Suppressor macrophage treated with lipopolysaccharide for 1 hour (primary cell): Measurements from ENCODE around the gene H19.

Experiments
- DNase-seq, 3 donors: peaks; one replicate each; pipeline ENCODE4 v3.0.0-alpha.2; 2020 to 2022

The H19 gene

GRCh38 chr11:1982873-1983600 lies 14.6 kb downstream of the H19 start:
- DNase-seq: no peak

- DNase-seq: no peak
Measured at GRCh38 chr11:1979607-1980006, 18.0 kb downstream of the H19 start.

GRCh38 chr11:1978720-1979473 lies 18.7 kb downstream of the H19 start:
- DNase-seq: no peak

GRCh38 chr11:1975185-1975584 lies 22.5 kb downstream of the H19 start:
- no peak for DNase-seq

- no peak for DNase-seq
Measured at GRCh38 chr11:1970956-1971355, 26.7 kb downstream of the H19 start.

- no peak for DNase-seq
Measured at GRCh38 chr11:1969776-1970175, 27.9 kb downstream of the H19 start.

- no peak for DNase-seq
Measured at GRCh38 chr11:1969035-1969434, 28.6 kb downstream of the H19 start.

- no peak for DNase-seq
Measured at GRCh38 chr11:1968454-1969002, 29.1 kb downstream of the H19 start.

GRCh38 chr11:1967641-1968225 lies 29.9 kb downstream of the H19 start:
- no peak for DNase-seq

GRCh38 chr11:1966531-1966930 lies 31.1 kb downstream of the H19 start:
- no peak for DNase-seq

GRCh38 chr11:1964955-1965354 lies 32.7 kb downstream of the H19 start:
- no peak for DNase-seq

- DNase-seq: no peak
Measured at GRCh38 chr11:1964348-1964747, 33.3 kb downstream of the H19 start.

- no peak for DNase-seq
Measured at GRCh38 chr11:1963864-1964263, 33.8 kb downstream of the H19 start.

- no peak for DNase-seq
Measured at GRCh38 chr11:1959786-1960185, 37.9 kb downstream of the H19 start.

- DNase-seq: no peak
Measured at GRCh38 chr11:1958367-1958766, 39.3 kb downstream of the H19 start.

GRCh38 chr11:1953489-1954266 lies 44.0 kb downstream of the H19 start:
- DNase-seq: no peak

GRCh38 chr11:1952806-1953482 lies 44.7 kb downstream of the H19 start:
- DNase-seq: no peak

GRCh38 chr11:1949922-1950321 lies 47.7 kb downstream of the H19 start:
- DNase-seq: no peak

- DNase-seq: no peak
Measured at GRCh38 chr11:1949302-1949701, 48.3 kb downstream of the H19 start.

GRCh38 chr11:1948389-1948788 lies 49.3 kb downstream of the H19 start:
- no peak for DNase-seq

GRCh38 chr11:1947592-1948237 lies 49.9 kb downstream of the H19 start:
- no peak for DNase-seq
